ENCODE data around the gene BNC1.

Gene BNC1

GRCh38 chr15:83282141-83282540, 2.3 kb downstream of the BNC1 start (continued):
- no peak for TF ChIP-seq PATZ1 (CRISPR knock-in tag; IDR thresholded peaks at IDR 0.05; ENCODE audit: borderline replicate concordance)

- no peak for TF ChIP-seq ZC3H10 (CRISPR knock-in tag; IDR thresholded peaks at IDR 0.05)
- no peak for TF ChIP-seq ISL1 (CRISPR knock-in tag; IDR thresholded peaks at IDR 0.05)
- TF ChIP-seq RARB (CRISPR knock-in tag; IDR thresholded peaks at IDR 0.05), result no peak
- no peak for TF ChIP-seq ZNF565 (CRISPR knock-in tag; conservative IDR thresholded peaks at IDR 0.05; ENCODE audit: low read depth)
- TF ChIP-seq CREB5 (CRISPR knock-in tag; IDR thresholded peaks at IDR 0.05; ENCODE audit: low read depth), result no peak
- no peak for TF ChIP-seq SNAI2 (CRISPR knock-in tag; IDR thresholded peaks at IDR 0.05)
- TF ChIP-seq TOX (CRISPR knock-in tag; IDR thresholded peaks at IDR 0.05; ENCODE audit: borderline replicate concordance), result no peak
- no peak for TF ChIP-seq ZNF70 (CRISPR knock-in tag; IDR thresholded peaks at IDR 0.05)
- TF ChIP-seq GLIS3 (CRISPR knock-in tag; IDR thresholded peaks at IDR 0.05), result no peak
- TF ChIP-seq PPARA (CRISPR knock-in tag; IDR thresholded peaks at IDR 0.05; ENCODE audit: borderline replicate concordance), result no peak
- ATAC-seq, result no peak
These were observed 6.3 kb downstream of the BNC1 start for GRCh38 chr15:83278191-83278590.

- ATAC-seq, result no peak
- no peak for TF ChIP-seq ZNF8 (CRISPR knock-in tag; IDR thresholded peaks at IDR 0.05)
- TF ChIP-seq ZC3H10 (CRISPR knock-in tag; IDR thresholded peaks at IDR 0.05), result no peak
- TF ChIP-seq ISL1 (CRISPR knock-in tag; IDR thresholded peaks at IDR 0.05), result no peak
- no peak for TF ChIP-seq CSDC2 (CRISPR knock-in tag; IDR thresholded peaks at IDR 0.05)
- no peak for TF ChIP-seq SNAI2 (CRISPR knock-in tag; IDR thresholded peaks at IDR 0.05)
- TF ChIP-seq TCF4 (CRISPR knock-in tag; IDR thresholded peaks at IDR 0.05; ENCODE audit: borderline replicate concordance), result no peak
- TF ChIP-seq CREB5 (CRISPR knock-in tag; IDR thresholded peaks at IDR 0.05; ENCODE audit: low read depth), result no peak
- no peak for TF ChIP-seq ESRRG (CRISPR knock-in tag; IDR thresholded peaks at IDR 0.05)
- TF ChIP-seq ZNF565 (CRISPR knock-in tag; conservative IDR thresholded peaks at IDR 0.05; ENCODE audit: low read depth), result no peak
- TF ChIP-seq TSHZ2 (CRISPR knock-in tag; IDR thresholded peaks at IDR 0.05), result no peak
- TF ChIP-seq GLIS3 (CRISPR knock-in tag; IDR thresholded peaks at IDR 0.05), result no peak
- TF ChIP-seq PATZ1 (CRISPR knock-in tag; IDR thresholded peaks at IDR 0.05; ENCODE audit: borderline replicate concordance), result no peak
These were observed 7.8 kb downstream of the BNC1 start for GRCh38 chr15:83276661-83277060.

GRCh38 chr15:83275412-83275811, 9.1 kb downstream of the BNC1 start:
- no peak for ATAC-seq
- TF ChIP-seq TOX (CRISPR knock-in tag; IDR thresholded peaks at IDR 0.05; ENCODE audit: borderline replicate concordance) (no peak), ESRRG (CRISPR knock-in tag; IDR thresholded peaks at IDR 0.05) (no peak), ZNF8 (CRISPR knock-in tag; IDR thresholded peaks at IDR 0.05) (no peak), RARB (CRISPR knock-in tag; IDR thresholded peaks at IDR 0.05) (no peak), ZNF565 (CRISPR knock-in tag; conservative IDR thresholded peaks at IDR 0.05; ENCODE audit: low read depth) (no peak), ZNF70 (CRISPR knock-in tag; IDR thresholded peaks at IDR 0.05) (no peak), PATZ1 (CRISPR knock-in tag; IDR thresholded peaks at IDR 0.05; ENCODE audit: borderline replicate concordance) (no peak), ZC3H10 (CRISPR knock-in tag; IDR thresholded peaks at IDR 0.05) (no peak), ISL1 (CRISPR knock-in tag; IDR thresholded peaks at IDR 0.05) (no peak), SNAI2 (CRISPR knock-in tag; IDR thresholded peaks at IDR 0.05) (no peak), CSRNP3 (CRISPR knock-in tag; IDR thresholded peaks at IDR 0.05) (no peak), TSHZ2 (CRISPR knock-in tag; IDR thresholded peaks at IDR 0.05) (no peak), GLIS3 (CRISPR knock-in tag; IDR thresholded peaks at IDR 0.05) (no peak), TCF4 (CRISPR knock-in tag; IDR thresholded peaks at IDR 0.05; ENCODE audit: borderline replicate concordance) (no peak), CSDC2 (CRISPR knock-in tag; IDR thresholded peaks at IDR 0.05) (no peak)

All from SK-N-SH treated with all-trans-retinoic acid at 6 μM for 48 hours (cell line).